ENCODE measurements around the gene KRTAP1-3. TPM values are rescaled to one million over a fixed set of nuclear protein-coding genes. Genes with fewer than 3 reads are reported as not detected.
"Not testable (repeated sequence)": the region's sequence is repeated elsewhere in the genome, so short reads cannot be mapped to it uniquely, and the experiment has no call there.

The KRTAP1-3 gene
- total and polyA plus RNA-seq, 5 donors: not detected

- intact Hi-C loops (cut with DNase I); H3K27me3 ChIP-seq (ENCODE audit: control insufficient read depth, insufficient read depth); H3K4me3 ChIP-seq (ENCODE audit: low read length); H3K4me1 ChIP-seq (ENCODE audit: control insufficient read depth, insufficient read depth, low read length); ATAC-seq; H3K27ac ChIP-seq (ENCODE audit: low read length); H3K9me3 ChIP-seq (ENCODE audit: control insufficient read depth, low read length); DNase-seq: not testable (repeated sequence)
- WGBS: 63% methylated on average over 7 of the region's 16 CpGs
These were observed 30.5 kb upstream of the KRTAP1-3 start for GRCh38 chr17:41065016-41065689.

- peaks cover 3% of the 10 kb centered on the region for H3K27me3 ChIP-seq (ENCODE audit: control insufficient read depth, insufficient read depth)
- intact Hi-C loops (cut with DNase I): no loop called here
- no peaks in the 10 kb centered on the region for H3K4me1 ChIP-seq (ENCODE audit: control insufficient read depth, insufficient read depth, low read length)
- no peak overlapping the region for H3K4me3 ChIP-seq (ENCODE audit: low read length)
- H3K27ac ChIP-seq (ENCODE audit: low read length): no peak overlapping the region
- DNase-seq (no peak), ATAC-seq (no peak)
- no peaks in the 10 kb centered on the region for H3K9me3 ChIP-seq (ENCODE audit: control insufficient read depth, low read length)
- WGBS: 78% methylated on average over 1 of the region's 1 CpG
These were observed 29.6 kb upstream of the KRTAP1-3 start for GRCh38 chr17:41064301-41064700.

GRCh38 chr17:41063449-41063848 lies 28.8 kb upstream of the KRTAP1-3 start:
- Histone ChIP-seq H3K9me3 (ENCODE audit: control insufficient read depth, low read length) (no peaks in the 10 kb centered on the region), H3K27me3 (ENCODE audit: control insufficient read depth, insufficient read depth) (peaks cover 3% of the 10 kb centered on the region), H3K27ac (ENCODE audit: low read length) (no peak overlapping the region), H3K4me3 (ENCODE audit: low read length) (no peak overlapping the region), H3K4me1 (ENCODE audit: control insufficient read depth, insufficient read depth, low read length) (no peaks in the 10 kb centered on the region)
- 85% methylated on average over 4 of the region's 4 CpGs for WGBS
- no peak for DNase-seq
- no peak for ATAC-seq
- intact Hi-C loops (cut with DNase I): no loop called here

DNA sequence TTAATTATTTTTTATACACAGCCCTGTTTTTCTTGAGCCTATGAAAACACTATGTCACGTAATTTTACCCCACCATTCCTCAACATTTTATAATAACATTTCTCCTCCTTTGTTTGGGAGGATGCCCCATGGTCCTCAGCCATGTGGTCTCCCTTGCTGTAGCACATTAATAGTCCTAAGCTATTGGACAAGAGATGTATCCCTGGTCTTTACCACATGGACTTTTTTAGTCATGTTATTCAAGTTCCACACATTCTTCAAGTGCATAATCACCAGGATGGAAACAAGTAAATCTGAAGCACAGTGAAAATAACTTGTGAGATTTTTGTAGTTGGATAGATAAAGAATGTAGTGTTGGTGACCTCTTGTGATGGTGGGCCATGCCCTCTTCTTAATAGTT lies 27.3 kb upstream of the KRTAP1-3 start:
- intact Hi-C loops (cut with DNase I): no loop called here
- Histone ChIP-seq H3K4me1 (ENCODE audit: control insufficient read depth, insufficient read depth, low read length) (no peaks in the 10 kb centered on the region), H3K4me3 (ENCODE audit: low read length) (no peak overlapping the region), H3K27ac (ENCODE audit: low read length) (no peak overlapping the region), H3K27me3 (ENCODE audit: control insufficient read depth, insufficient read depth) (no peaks in the 10 kb centered on the region), H3K9me3 (ENCODE audit: control insufficient read depth, low read length) (no peaks in the 10 kb centered on the region)
- WGBS: 74% methylated on average over 1 of the region's 1 CpG
- no peak for ATAC-seq
- DNase-seq: no peak

DNA sequence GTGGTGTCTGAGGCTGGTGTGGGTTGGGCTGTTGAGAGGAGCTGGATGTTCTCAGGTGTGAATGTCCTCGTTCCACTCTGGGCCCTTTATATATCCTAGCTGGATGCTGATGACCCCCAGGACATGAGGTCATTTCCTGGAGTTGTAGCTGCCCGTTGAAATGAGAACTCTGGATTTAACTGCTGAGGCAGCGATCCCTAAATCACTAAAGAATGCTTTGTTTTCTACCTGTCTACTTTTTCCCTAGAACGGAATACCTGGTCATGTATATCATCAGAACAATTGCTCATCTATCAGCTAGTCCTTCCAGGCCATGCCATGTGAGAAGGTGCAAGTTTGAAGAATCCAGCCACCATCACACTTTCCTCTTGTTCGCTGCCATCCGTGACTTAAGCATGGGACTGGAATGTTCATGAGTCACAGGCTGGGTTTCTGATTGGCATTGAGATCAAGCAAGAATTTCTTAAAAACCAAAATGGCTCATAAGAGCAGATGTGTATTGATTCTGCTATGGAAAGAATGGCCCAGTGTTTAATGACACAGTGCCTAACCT lies 25.5 kb upstream of the KRTAP1-3 start, which contains the start of gene KRTAP2-3:
Gene KRTAP2-3 (minus strand): TSS at position 63 of the 553 bp plus-strand sequence. CDS start 64 bp downstream, outside the sequence.
- H3K27me3 ChIP-seq (ENCODE audit: control insufficient read depth, insufficient read depth): no peaks in the 10 kb centered on the region
- 56% methylated on average over 6 of the region's 6 CpGs for WGBS
- intact Hi-C loops (cut with DNase I): no loop called here
- H3K4me1 ChIP-seq (ENCODE audit: control insufficient read depth, insufficient read depth, low read length): no peaks in the 10 kb centered on the region
- DNase-seq (no peak), ATAC-seq (no peak)
- H3K27ac ChIP-seq (ENCODE audit: low read length): no peak within 1 kb of the TSS
- no peaks in the 10 kb centered on the region for H3K9me3 ChIP-seq (ENCODE audit: control insufficient read depth, low read length)
- H3K4me3 ChIP-seq (ENCODE audit: low read length): no peak within 1 kb of the TSS

GRCh38 chr17:41059276-41060051 lies 24.8 kb upstream of the KRTAP1-3 start:
- H3K4me3 ChIP-seq (ENCODE audit: low read length); DNase-seq; H3K4me1 ChIP-seq (ENCODE audit: control insufficient read depth, insufficient read depth, low read length); ATAC-seq; H3K27me3 ChIP-seq (ENCODE audit: control insufficient read depth, insufficient read depth); H3K9me3 ChIP-seq (ENCODE audit: control insufficient read depth, low read length); intact Hi-C loops (cut with DNase I); H3K27ac ChIP-seq (ENCODE audit: low read length): not testable (repeated sequence)
- WGBS: 24% methylated on average over 11 of the region's 31 CpGs

DNA sequence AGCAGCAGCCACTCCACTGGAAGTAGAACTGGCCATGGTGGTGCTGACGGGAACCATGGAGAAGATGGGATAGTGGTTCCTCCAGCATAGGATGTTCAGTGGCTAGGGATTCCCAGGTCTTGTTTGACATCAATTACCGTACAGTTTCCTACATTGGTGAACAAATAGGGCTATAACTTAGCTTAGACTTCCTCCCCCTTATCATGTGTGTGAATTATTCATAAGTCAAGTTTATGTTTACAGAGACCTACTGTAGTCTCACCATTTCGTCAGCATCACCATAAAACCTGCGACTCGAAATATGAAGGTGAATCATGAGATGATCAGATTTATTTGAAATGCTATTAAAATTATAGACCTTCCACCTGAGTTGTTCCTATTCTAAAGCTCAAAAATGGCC lies 24.1 kb upstream of the KRTAP1-3 start:
- intact Hi-C loops (cut with DNase I): no loop called here
- Histone ChIP-seq H3K27me3 (ENCODE audit: control insufficient read depth, insufficient read depth) (peaks cover 3% of the 10 kb centered on the region), H3K4me1 (ENCODE audit: control insufficient read depth, insufficient read depth, low read length) (no peaks in the 10 kb centered on the region), H3K4me3 (ENCODE audit: low read length) (no peak overlapping the region), H3K27ac (ENCODE audit: low read length) (no peak overlapping the region), H3K9me3 (ENCODE audit: control insufficient read depth, low read length) (no peaks in the 10 kb centered on the region)
- DNase-seq (no peak), ATAC-seq (no peak)
- 86% methylated on average over 5 of the region's 5 CpGs for WGBS

DNA sequence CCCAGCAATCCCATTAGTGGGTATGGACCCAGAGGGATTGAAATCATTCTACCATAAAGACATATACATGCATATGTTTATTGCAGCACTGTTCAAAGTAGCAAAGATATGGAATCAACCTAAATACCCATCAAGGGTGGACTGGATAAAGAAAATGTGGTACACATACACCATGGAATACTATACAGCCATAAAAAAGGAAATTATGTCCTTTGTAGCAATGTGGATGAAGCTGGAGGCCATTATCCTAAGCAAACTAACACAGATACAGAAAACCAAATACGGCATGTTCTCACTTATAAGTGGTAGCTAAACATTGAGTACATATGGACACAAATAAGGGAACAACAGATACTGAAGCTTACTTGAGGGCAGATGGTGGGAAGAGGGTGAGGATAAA lies 22.9 kb upstream of the KRTAP1-3 start:
- no peak for DNase-seq
- H3K4me1 ChIP-seq (ENCODE audit: control insufficient read depth, insufficient read depth, low read length): no peaks in the 10 kb centered on the region
- H3K27ac ChIP-seq (ENCODE audit: low read length): no peak overlapping the region
- peaks cover 3% of the 10 kb centered on the region for H3K27me3 ChIP-seq (ENCODE audit: control insufficient read depth, insufficient read depth)
- no peaks in the 10 kb centered on the region for H3K9me3 ChIP-seq (ENCODE audit: control insufficient read depth, low read length)
- no peak for ATAC-seq
- H3K4me3 ChIP-seq (ENCODE audit: low read length): no peak overlapping the region
- intact Hi-C loops (cut with DNase I): no loop called here
- WGBS: 95% methylated on average over 1 of the region's 1 CpG

GRCh38 chr17:41055130-41055529 lies 20.5 kb upstream of the KRTAP1-3 start, which contains the start of gene KRTAP2-2:
Gene KRTAP2-2 (minus strand): TSS chr17:41055230. CDS start chr17:41055211, 19 bp downstream.
- DNase-seq; H3K27ac ChIP-seq (ENCODE audit: low read length); H3K9me3 ChIP-seq (ENCODE audit: control insufficient read depth, low read length); H3K27me3 ChIP-seq (ENCODE audit: control insufficient read depth, insufficient read depth); H3K4me3 ChIP-seq (ENCODE audit: low read length); H3K4me1 ChIP-seq (ENCODE audit: control insufficient read depth, insufficient read depth, low read length); intact Hi-C loops (cut with DNase I); ATAC-seq: not testable (repeated sequence)
- WGBS: 39% methylated on average over 1 of the region's 6 CpGs

- H3K27me3 ChIP-seq (ENCODE audit: control insufficient read depth, insufficient read depth); H3K4me1 ChIP-seq (ENCODE audit: control insufficient read depth, insufficient read depth, low read length); H3K4me3 ChIP-seq (ENCODE audit: low read length); H3K9me3 ChIP-seq (ENCODE audit: control insufficient read depth, low read length); H3K27ac ChIP-seq (ENCODE audit: low read length); DNase-seq; intact Hi-C loops (cut with DNase I); ATAC-seq: not testable (repeated sequence)
- 66% methylated on average over 9 of the region's 9 CpGs for WGBS
These were observed 19.9 kb upstream of the KRTAP1-3 start for GRCh38 chr17:41054556-41054955.

GRCh38 chr17:41054025-41054424 lies 19.4 kb upstream of the KRTAP1-3 start:
- intact Hi-C loops (cut with DNase I): no loop called here
- H3K27ac ChIP-seq (ENCODE audit: low read length): no peak overlapping the region
- peaks cover 3% of the 10 kb centered on the region for H3K27me3 ChIP-seq (ENCODE audit: control insufficient read depth, insufficient read depth)
- WGBS: 88% methylated on average over 4 of the region's 4 CpGs
- no peak overlapping the region for H3K4me3 ChIP-seq (ENCODE audit: low read length)
- H3K9me3 ChIP-seq (ENCODE audit: control insufficient read depth, low read length): no peaks in the 10 kb centered on the region
- no peaks in the 10 kb centered on the region for H3K4me1 ChIP-seq (ENCODE audit: control insufficient read depth, insufficient read depth, low read length)
- DNase-seq (no peak), ATAC-seq (no peak)
